Fibroblast of lung (primary cell): Measurements from ENCODE around the gene TM9SF2. TPM values are rescaled to one million over a fixed set of nuclear protein-coding genes. Genes with fewer than 3 reads are reported as not detected.
"Not testable (repeated sequence)": the region's sequence is repeated elsewhere in the genome, so short reads cannot be mapped to it uniquely, and the experiment has no call there.

Experiments used
- DNase-seq, 2 donors: peaks; one replicate each; pipeline versions ENCODE4 v3.0.0 to v3.0.0-alpha.2; 2010; ENCODE audit warnings: low read depth in 2 of 2
- H2AFZ ChIP-seq: 2 replicates; pipeline ENCODE4 v1.5.1; 2012; ENCODE audit warnings: low read length, control low read depth, inconsistent platforms
- H3K27ac ChIP-seq: 2 replicates; pipeline ENCODE4 v1.5.1; 2011; ENCODE audit warnings: low read length, control low read depth; ENCODE audit not compliant: insufficient read depth
- H3K27me3 ChIP-seq: 2 replicates; pipeline ENCODE4 v1.5.1; 2011; ENCODE audit warnings: mild to moderate bottlenecking, low read length; ENCODE audit not compliant: control insufficient read depth, insufficient read depth
- H3K36me3 ChIP-seq: 2 replicates; pipeline ENCODE4 v1.5.1; 2011; ENCODE audit warnings: low read length; ENCODE audit not compliant: control insufficient read depth, insufficient read depth
- H3K4me1 ChIP-seq: 2 replicates; pipeline ENCODE4 v1.5.1; 2011; ENCODE audit warnings: low read length; ENCODE audit not compliant: control insufficient read depth, insufficient read depth; ENCODE audit errors: extremely low read depth
- H3K4me2 ChIP-seq: 2 replicates; pipeline ENCODE4 v1.5.1; 2011; ENCODE audit warnings: low read length, control low read depth; ENCODE audit not compliant: insufficient read depth; ENCODE audit errors: extremely low read depth
- H3K4me3 ChIP-seq, 4 experiments: fragments of 200-600 bp in 1 of 4; sonication (generic) in 1 of 4; replicated peaks in 1 of 4; 2 replicates each; pipeline ENCODE4 v1.5.1; 2011 to 2016; ENCODE audit warnings: low read length in 4 of 4, low read depth in 3 of 4, mild to moderate bottlenecking in 3 of 4, control low read depth in 2 of 4, inconsistent platforms in 1 of 4, mixed read lengths in 1 of 4; ENCODE audit not compliant: insufficient read depth in 1 of 4; ENCODE audit errors: control extremely low read depth in 1 of 4
- H3K79me2 ChIP-seq: 2 replicates; pipeline ENCODE4 v1.5.1; 2012; ENCODE audit warnings: mild to moderate bottlenecking, low read length, inconsistent platforms; ENCODE audit not compliant: control insufficient read depth, insufficient read depth
- H3K9ac ChIP-seq: 2 replicates; pipeline ENCODE4 v1.5.1; 2011; ENCODE audit warnings: mild to moderate bottlenecking, low read length, control low read depth; ENCODE audit not compliant: insufficient read depth
- H3K9me3 ChIP-seq: 2 replicates; pipeline ENCODE4 v1.5.1; 2012; ENCODE audit warnings: low read depth, low read length; ENCODE audit not compliant: control insufficient read depth, insufficient read depth
- H4K20me1 ChIP-seq: 2 replicates; pipeline ENCODE4 v1.5.1; 2011; ENCODE audit warnings: low read length; ENCODE audit not compliant: control insufficient read depth, insufficient read depth; ENCODE audit errors: extremely low read depth
- EZH2 ChIP-seq: IDR thresholded peaks from 2 replicates; pipeline ENCODE4 v1.5.1; 2012; ENCODE audit warnings: low read length, control low read depth, mild to moderate bottlenecking; ENCODE audit errors: missing control alignments
- polyA plus RNA-seq, 2 donors: library from polyadenylated mRNA; depleted of rRNA in 1 of 2; stranded (reverse) in 1 of 2; unstranded in 1 of 2; fragments of >200 nt; gene quantifications; 2 replicates each; pipeline ENCODE4 v1.2.1, GENCODE V29; 2011 to 2012; ENCODE audit warnings: missing spikeins in 1 of 2
- total RNA-seq: library from RNA; depleted of rRNA; stranded (reverse); fragments of >200 nt; gene quantifications from 2 replicates; pipeline ENCODE4 v1.2.1, GENCODE V29; 2014
- TF ChIP-seq, protein P1 (sequence below), 2 donors: IDR thresholded peaks in 1 of 2; conservative IDR thresholded peaks in 1 of 2; 1 replicate in 1 of 2; 2 replicates in 1 of 2; pipeline ENCODE4 v1.5.1; 2011 to 2012; ENCODE audit warnings: low read length in 2 of 2, control low read depth in 1 of 2, inconsistent platforms in 1 of 2, low read depth in 1 of 2, mild to moderate bottlenecking in 1 of 2

Gene TM9SF2
- total and polyA plus RNA-seq, 2 donors (not counting 1 experiment from before 2014, with no cell fraction given), result 109 to 149 TPM

DNA sequence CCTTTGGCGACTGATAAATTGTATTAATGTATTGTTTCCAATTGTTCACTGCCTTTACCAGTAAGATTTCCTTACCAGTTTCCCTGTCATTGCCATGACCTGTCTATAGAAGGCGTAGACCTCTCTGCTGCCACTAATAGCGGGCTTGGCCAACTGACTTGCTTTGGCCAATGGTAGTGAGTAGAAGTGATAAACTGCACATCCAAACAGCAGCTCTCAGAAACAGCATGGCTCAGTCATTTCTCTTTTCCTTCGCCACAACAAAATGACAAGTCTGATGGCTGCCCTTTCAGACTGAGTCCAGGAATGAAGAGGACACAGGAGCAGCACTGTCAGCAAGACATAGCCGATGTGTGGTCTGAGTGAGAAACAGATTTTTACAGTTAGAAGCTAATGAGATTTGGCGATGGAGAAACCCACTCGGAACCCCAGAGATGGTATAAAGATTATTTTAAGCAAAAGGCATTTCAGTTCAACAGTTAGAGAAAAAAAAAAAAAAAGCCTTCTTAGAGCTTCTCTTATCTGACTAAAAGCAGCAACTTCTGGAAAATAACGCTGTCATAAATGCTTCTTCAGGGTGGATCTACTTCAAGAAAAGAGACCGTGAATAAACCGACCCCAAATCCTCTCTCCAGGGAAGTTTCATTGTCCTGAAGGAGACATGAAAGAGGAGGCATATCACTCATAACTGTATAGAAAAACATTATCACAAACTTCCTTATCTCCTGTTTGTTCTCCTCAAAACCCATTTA is 42.0 kb upstream of the TM9SF2 start:
- H3K27me3 ChIP-seq, result peaks cover 6% of the 10 kb centered on the region
- H3K27ac ChIP-seq, result no peak overlapping the region
- H3K4me2 ChIP-seq, result no peak overlapping the region
- no peaks in the 10 kb centered on the region for H4K20me1 ChIP-seq
- DNase-seq, result no peak
- H3K36me3 ChIP-seq, result no peaks in the 10 kb centered on the region
- no peak overlapping the region for H2AFZ ChIP-seq
- H3K79me2 ChIP-seq, result no peaks in the 10 kb centered on the region
- TF ChIP-seq, protein P1, sequence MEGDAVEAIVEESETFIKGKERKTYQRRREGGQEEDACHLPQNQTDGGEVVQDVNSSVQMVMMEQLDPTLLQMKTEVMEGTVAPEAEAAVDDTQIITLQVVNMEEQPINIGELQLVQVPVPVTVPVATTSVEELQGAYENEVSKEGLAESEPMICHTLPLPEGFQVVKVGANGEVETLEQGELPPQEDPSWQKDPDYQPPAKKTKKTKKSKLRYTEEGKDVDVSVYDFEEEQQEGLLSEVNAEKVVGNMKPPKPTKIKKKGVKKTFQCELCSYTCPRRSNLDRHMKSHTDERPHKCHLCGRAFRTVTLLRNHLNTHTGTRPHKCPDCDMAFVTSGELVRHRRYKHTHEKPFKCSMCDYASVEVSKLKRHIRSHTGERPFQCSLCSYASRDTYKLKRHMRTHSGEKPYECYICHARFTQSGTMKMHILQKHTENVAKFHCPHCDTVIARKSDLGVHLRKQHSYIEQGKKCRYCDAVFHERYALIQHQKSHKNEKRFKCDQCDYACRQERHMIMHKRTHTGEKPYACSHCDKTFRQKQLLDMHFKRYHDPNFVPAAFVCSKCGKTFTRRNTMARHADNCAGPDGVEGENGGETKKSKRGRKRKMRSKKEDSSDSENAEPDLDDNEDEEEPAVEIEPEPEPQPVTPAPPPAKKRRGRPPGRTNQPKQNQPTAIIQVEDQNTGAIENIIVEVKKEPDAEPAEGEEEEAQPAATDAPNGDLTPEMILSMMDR (conservative IDR thresholded peaks at IDR 0.05 in 1 of 2, IDR thresholded peaks at IDR 0.05 in 1 of 2; ENCODE audit: low read depth in 1 of 2, low read length in 2 of 2), result no peak
- TF ChIP-seq EZH2, result no peak
- no peaks in the 10 kb centered on the region for H3K9me3 ChIP-seq
- no peaks in the 10 kb centered on the region for H3K4me1 ChIP-seq
- H3K9ac ChIP-seq, result no peak overlapping the region
- H3K4me3 ChIP-seq, result no peak overlapping the region

- H3K4me3 ChIP-seq, H2AFZ ChIP-seq, H3K9ac ChIP-seq, H3K9me3 ChIP-seq, H3K4me1 ChIP-seq, H4K20me1 ChIP-seq, H3K4me2 ChIP-seq, DNase-seq, H3K27me3 ChIP-seq, H3K36me3 ChIP-seq, H3K79me2 ChIP-seq, H3K27ac ChIP-seq: not testable (repeated sequence)
Measured at GRCh38 chr13:99460802-99461201, 40.5 kb upstream of the TM9SF2 start.

DNA sequence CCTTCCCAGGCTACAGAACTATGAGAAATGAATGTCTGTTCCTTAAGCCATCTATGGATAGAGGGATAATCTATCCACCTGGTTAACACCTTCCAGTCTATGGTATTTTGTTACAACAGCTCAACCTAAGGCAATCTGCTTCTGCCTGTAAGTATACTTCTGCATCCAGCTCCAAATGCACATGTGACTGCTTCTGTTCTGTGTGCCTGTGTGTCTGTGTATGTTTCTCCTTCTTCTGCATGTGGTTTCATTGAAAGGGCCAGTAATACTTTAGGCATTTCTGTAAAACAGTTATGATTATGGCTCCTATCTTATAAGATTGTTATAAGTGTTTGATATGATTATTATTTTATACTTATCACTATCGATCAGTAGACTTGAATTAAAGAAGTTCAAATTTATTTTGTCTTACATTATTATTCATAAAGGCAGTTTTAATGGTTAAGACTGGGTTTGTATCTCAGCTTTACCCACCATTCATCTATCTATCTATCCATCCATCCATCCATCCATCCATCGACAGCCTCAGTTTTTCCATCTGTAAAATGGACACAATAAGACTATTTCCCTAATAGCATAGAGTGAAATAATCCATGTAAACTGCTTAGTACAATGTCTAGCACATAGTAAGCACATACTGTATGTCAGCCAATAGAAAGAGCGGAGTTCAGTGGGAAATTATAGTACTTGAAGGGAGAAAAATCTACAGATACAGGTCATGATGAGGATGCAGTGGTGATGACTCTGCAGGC is 37.5 kb upstream of the TM9SF2 start:
- peak overlapping the region in 1 of 4 experiments; percentile 6 for H3K4me3 ChIP-seq
- no peaks in the 10 kb centered on the region for H3K36me3 ChIP-seq
- no peaks in the 10 kb centered on the region for H3K79me2 ChIP-seq
- no peak overlapping the region for H3K27ac ChIP-seq
- peaks cover 2% of the 10 kb centered on the region for H3K27me3 ChIP-seq
- no peaks in the 10 kb centered on the region for H3K4me1 ChIP-seq
- H4K20me1 ChIP-seq, result no peaks in the 10 kb centered on the region
- no peak for DNase-seq
- no peaks in the 10 kb centered on the region for H3K9me3 ChIP-seq
- H2AFZ ChIP-seq, result peak overlapping the region; percentile 47
- H3K9ac ChIP-seq, result no peak overlapping the region
- H3K4me2 ChIP-seq, result peak overlapping the region; percentile 6
- TF ChIP-seq, protein P1 (conservative IDR thresholded peaks at IDR 0.05 in 1 of 2, IDR thresholded peaks at IDR 0.05 in 1 of 2; ENCODE audit: low read depth in 1 of 2, low read length in 2 of 2), result no peak
- no peak for TF ChIP-seq EZH2
